NB4 (cell line): Measurements from ENCODE around the gene SGSH.

Source experiments
- DNase-seq: peaks from one replicate; pipeline ENCODE4 v3.0.0; 2010; ENCODE audit warnings: low read depth
- H3K4me3 ChIP-seq: one replicate; pipeline ENCODE4 v1.5.1; 2011; ENCODE audit warnings: mild to moderate bottlenecking, low read depth, low read length, moderate library complexity
- MYC ChIP-seq: IDR thresholded peaks from 2 replicates; pipeline ENCODE4 v1.6.1; 2011; ENCODE audit warnings: low read depth, low read length
- POLR2A ChIP-seq: IDR thresholded peaks from 2 replicates; pipeline ENCODE4 v1.6.1; 2011; ENCODE audit warnings: mild to moderate bottlenecking; ENCODE audit not compliant: insufficient read length; ENCODE audit errors: extremely low read depth
- TF ChIP-seq, protein P1 (sequence below): IDR thresholded peaks from 2 replicates; pipeline ENCODE4 v1.6.1; 2011; ENCODE audit warnings: low read depth, low read length
- TF ChIP-seq, protein P2 (sequence below): IDR thresholded peaks from one replicate; pipeline ENCODE4 v1.5.1; 2012; ENCODE audit warnings: low read depth, low read length

SGSH gene

GRCh38 chr17:80196652-80197051, 23.5 kb downstream of the SGSH start:
- TF ChIP-seq POLR2A (no peak), MYC (no peak)
- TF ChIP-seq, protein P1, sequence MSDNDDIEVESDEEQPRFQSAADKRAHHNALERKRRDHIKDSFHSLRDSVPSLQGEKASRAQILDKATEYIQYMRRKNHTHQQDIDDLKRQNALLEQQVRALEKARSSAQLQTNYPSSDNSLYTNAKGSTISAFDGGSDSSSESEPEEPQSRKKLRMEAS, result no peak
- TF ChIP-seq, protein P2, sequence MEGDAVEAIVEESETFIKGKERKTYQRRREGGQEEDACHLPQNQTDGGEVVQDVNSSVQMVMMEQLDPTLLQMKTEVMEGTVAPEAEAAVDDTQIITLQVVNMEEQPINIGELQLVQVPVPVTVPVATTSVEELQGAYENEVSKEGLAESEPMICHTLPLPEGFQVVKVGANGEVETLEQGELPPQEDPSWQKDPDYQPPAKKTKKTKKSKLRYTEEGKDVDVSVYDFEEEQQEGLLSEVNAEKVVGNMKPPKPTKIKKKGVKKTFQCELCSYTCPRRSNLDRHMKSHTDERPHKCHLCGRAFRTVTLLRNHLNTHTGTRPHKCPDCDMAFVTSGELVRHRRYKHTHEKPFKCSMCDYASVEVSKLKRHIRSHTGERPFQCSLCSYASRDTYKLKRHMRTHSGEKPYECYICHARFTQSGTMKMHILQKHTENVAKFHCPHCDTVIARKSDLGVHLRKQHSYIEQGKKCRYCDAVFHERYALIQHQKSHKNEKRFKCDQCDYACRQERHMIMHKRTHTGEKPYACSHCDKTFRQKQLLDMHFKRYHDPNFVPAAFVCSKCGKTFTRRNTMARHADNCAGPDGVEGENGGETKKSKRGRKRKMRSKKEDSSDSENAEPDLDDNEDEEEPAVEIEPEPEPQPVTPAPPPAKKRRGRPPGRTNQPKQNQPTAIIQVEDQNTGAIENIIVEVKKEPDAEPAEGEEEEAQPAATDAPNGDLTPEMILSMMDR, result no peak
- DNase-seq, result no peak

GRCh38 chr17:80195671-80196529, 24.2 kb downstream of the SGSH start:
- peak; percentile 40 for DNase-seq
- TF ChIP-seq, protein P1, result no peak
- TF ChIP-seq, protein P2, result peak; percentile 87

More at GRCh38 chr17:80196652-80197051, 23.5 kb downstream of the SGSH start:
- H3K4me3 ChIP-seq, result no peak overlapping the region

DNA sequence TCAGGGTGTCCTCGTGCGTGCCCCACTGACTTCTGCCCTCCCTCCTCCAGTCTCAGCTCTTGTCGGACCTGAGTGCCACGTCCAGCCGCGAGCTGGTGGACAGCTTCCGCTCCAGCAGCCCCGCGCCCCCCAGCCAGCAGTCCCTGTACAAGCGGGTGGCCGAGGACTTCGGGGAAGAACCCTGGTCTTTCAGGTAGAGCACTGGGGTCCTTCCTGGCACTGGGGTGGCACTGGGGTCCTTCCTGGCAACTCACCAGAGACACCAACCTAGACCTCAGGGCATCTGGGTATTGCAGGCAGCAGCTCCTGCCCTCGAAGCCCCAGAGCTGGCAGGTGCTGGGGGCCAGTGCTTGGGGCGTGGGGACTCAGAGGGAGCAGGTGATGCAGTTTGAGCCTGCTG, 25.0 kb downstream of the SGSH start:
- no peak for DNase-seq
- TF ChIP-seq, protein P2, result no peak
- no peak for TF ChIP-seq POLR2A
- TF ChIP-seq, protein P1, result no peak
- TF ChIP-seq MYC, result no peak
- H3K4me3 ChIP-seq, result no peak overlapping the region

More at GRCh38 chr17:80195671-80196529, 24.2 kb downstream of the SGSH start:
- H3K4me3 ChIP-seq, result no peak overlapping the region

DNA sequence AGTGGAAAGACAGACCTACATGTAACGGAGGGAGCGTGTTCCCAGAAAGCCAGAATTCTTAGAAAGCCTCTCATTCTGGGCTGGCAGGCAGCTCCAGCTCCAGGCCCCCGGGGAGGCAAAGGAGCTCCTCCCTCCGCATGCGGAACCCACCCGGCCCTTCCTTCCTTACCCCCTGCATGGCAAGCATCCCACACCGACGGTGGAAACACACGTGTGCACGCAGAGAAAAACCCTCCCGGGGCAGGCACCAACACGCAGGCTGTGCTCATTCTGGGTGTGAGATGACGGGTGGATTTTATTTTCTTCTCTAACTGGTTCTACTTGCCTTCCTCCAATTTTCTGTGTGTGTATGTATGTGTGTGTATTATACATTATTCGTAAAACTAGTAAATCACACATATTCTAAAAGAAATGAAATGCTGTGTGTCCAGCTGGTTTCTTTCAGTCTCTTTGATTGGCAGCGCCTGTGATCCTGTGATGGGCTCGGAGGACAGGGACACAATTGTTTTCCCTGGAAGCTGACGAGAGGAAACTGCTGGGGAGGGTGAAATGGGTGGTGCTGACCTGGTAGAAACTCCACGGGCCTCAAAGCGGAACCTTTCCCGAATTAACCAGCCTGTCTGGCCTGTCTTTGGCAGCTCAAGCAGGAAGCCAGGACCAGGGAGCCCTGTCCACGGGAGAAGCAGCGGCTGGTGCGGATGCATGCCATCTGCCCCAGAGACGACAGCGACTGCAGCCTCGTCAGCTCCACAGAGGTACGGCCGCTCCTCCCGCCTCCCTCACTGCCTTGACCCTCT, 28.1 kb downstream of the SGSH start:
- H3K4me3 ChIP-seq, result no peak overlapping the region
- TF ChIP-seq, protein P2, result no peak
- no peak for DNase-seq

- no peak for TF ChIP-seq MYC
- TF ChIP-seq POLR2A, result no peak
- no peak for DNase-seq
- H3K4me3 ChIP-seq, result no peak overlapping the region
These were observed 28.9 kb downstream of the SGSH start for GRCh38 chr17:80191192-80191591.

- no peak for DNase-seq
- TF ChIP-seq, protein P1, result no peak
- TF ChIP-seq POLR2A (no peak), MYC (no peak)
- H3K4me3 ChIP-seq, result no peak overlapping the region
These were observed 29.4 kb downstream of the SGSH start for GRCh38 chr17:80190716-80191115.

GRCh38 chr17:80189611-80190010, 30.5 kb downstream of the SGSH start:
- DNase-seq, result no peak
- H3K4me3 ChIP-seq, result no peak overlapping the region
- TF ChIP-seq, protein P2, result no peak
- TF ChIP-seq POLR2A, result no peak
- TF ChIP-seq, protein P1, result no peak
- no peak for TF ChIP-seq MYC
